Gastrocnemius medialis (tissue), 4 donors: Measurements from ENCODE around the gene RANBP17. TPM values are rescaled to one million over a fixed set of nuclear protein-coding genes. Genes with fewer than 3 reads are reported as not detected.
"Not testable (repeated sequence)": the region's sequence is repeated elsewhere in the genome, so short reads cannot be mapped to it uniquely, and the experiment has no call there.

Source experiments
- ATAC-seq, 2 donors: fragments of 150-250 bp; one replicate each; pipeline ENCODE4 v1.9.1; 2016
- DNase-seq, 2 donors: peaks; one replicate each; pipeline ENCODE4 v3.0.0-alpha.2; 2019
- H3K27ac ChIP-seq, 4 donors: fragments of 200-600 bp; sonication (generic); 1 replicate in 1 of 4; 2 replicates in 3 of 4; pipeline ENCODE4 v1.5.1; 2016 to 2018; ENCODE audit warnings: mild to moderate bottlenecking in 2 of 4, moderate library complexity in 1 of 4
- H3K27me3 ChIP-seq, 3 donors: fragments of 200-600 bp; sonication (generic) in 2 of 3; 1 replicate in 1 of 3; 2 replicates in 2 of 3; pipeline versions ENCODE4 v1.5.1 to v1.6.0; 2016 to 2019; ENCODE audit warnings: mild to moderate bottlenecking in 1 of 3, moderate library complexity in 1 of 3
- H3K36me3 ChIP-seq, 2 donors: fragments of 200-600 bp; sonication (generic) in 1 of 2; one replicate each; pipeline ENCODE4 v1.5.1; 2017 to 2018
- H3K4me1 ChIP-seq, 2 donors: fragments of 200-600 bp; sonication (generic) in 1 of 2; one replicate each; pipeline ENCODE4 v1.5.1; 2016 to 2017; ENCODE audit warnings: mild to moderate bottlenecking in 2 of 2
- H3K4me3 ChIP-seq, 4 donors: fragments of 200-600 bp; sonication (generic) in 3 of 4; 1 replicate in 1 of 4; 2 replicates in 3 of 4; pipeline ENCODE4 v1.5.1; 2016 to 2019; ENCODE audit warnings: mild to moderate bottlenecking in 2 of 4
- H3K9me3 ChIP-seq, 3 donors: fragments of 200-600 bp; sonication (generic) in 2 of 3; 1 replicate in 1 of 3; 2 replicates in 2 of 3; pipeline ENCODE4 v1.5.1; 2016 to 2019
- CTCF ChIP-seq, 5 experiments: fragments of 450-650 bp in 3 of 5; fragments of 200-600 bp in 2 of 5; sonication (generic) in 2 of 5; IDR thresholded peaks in 4 of 5; conservative IDR thresholded peaks in 1 of 5; 1 replicate in 4 of 5; 2 replicates in 1 of 5; pipeline ENCODE4 v1.5.1; 2016 to 2019; ENCODE audit warnings: antibody characterized with exemption in 5 of 5, mild to moderate bottlenecking in 3 of 5, moderate library complexity in 3 of 5
- POLR2A ChIP-seq, 2 donors: fragments of 450-650 bp; IDR thresholded peaks; one replicate each; pipeline ENCODE4 v1.6.1; 2017; ENCODE audit warnings: antibody characterized with exemption in 2 of 2, mild to moderate bottlenecking in 2 of 2, moderate library complexity in 2 of 2
- in situ Hi-C, 4 donors: fragments of 200-750 bp; cut with MboI; loops; one replicate each; pipeline versions ENCODE4 v1.15.0 to v1.8.0; 2017; ENCODE audit warnings: low sequenced_read_pairs in 4 of 4
- intact Hi-C: fragments of 100-400 bp; cut with DNase I; formaldehyde crosslinking; loops from one replicate; pipeline ENCODE4 v1.15.1; 2023; ENCODE audit warnings: low total_unique reads
- total RNA-seq, 4 donors: library from RNA; depleted of rRNA; stranded (reverse); fragments of >200 nt; gene quantifications; one replicate each; pipeline versions ENCODE4 v1.1.0 to v1.2.3, GENCODE V29; 2016

RANBP17 gene
- total RNA-seq, 4 donors from 2014 or later, result 1.1 to 3.2 TPM; not detected in 2

- no peaks in the 10 kb centered on the region for H3K27me3 ChIP-seq
- no peaks in the 10 kb centered on the region for H3K36me3 ChIP-seq
- no peak for DNase-seq
- ATAC-seq, result no peak
- in situ Hi-C loops (no loop called here), intact Hi-C loops (no loop called here)
- no peak overlapping the region for H3K4me3 ChIP-seq
- H3K27ac ChIP-seq, result no peak overlapping the region
- H3K4me1 ChIP-seq, result no peaks in the 10 kb centered on the region
- no peaks in the 10 kb centered on the region for H3K9me3 ChIP-seq
- no peak for TF ChIP-seq CTCF (IDR thresholded peaks at IDR 0.05 in 4 of 5, conservative IDR thresholded peaks at IDR 0.05 in 1 of 5)
- no peak for TF ChIP-seq POLR2A (IDR thresholded peaks at IDR 0.05)
Observed at GRCh38 chr5:170917113-170917512, 55.3 kb downstream of the RANBP17 start.

GRCh38 chr5:170920196-170920595 is 58.4 kb downstream of the RANBP17 start:
- Histone ChIP-seq H3K4me1 (no peaks in the 10 kb centered on the region), H3K9me3 (no peaks in the 10 kb centered on the region), H3K27ac (no peak overlapping the region), H3K27me3 (no peaks in the 10 kb centered on the region), H3K36me3 (no peaks in the 10 kb centered on the region), H3K4me3 (no peak overlapping the region)
- TF ChIP-seq POLR2A (IDR thresholded peaks at IDR 0.05) (no peak), CTCF (IDR thresholded peaks at IDR 0.05 in 4 of 5, conservative IDR thresholded peaks at IDR 0.05 in 1 of 5) (no peak)
- ATAC-seq (no peak), DNase-seq (no peak)
- in situ Hi-C loops, result no loop called here
- intact Hi-C loops, result no loop called here

GRCh38 chr5:170922331-170922730 is 60.5 kb downstream of the RANBP17 start:
- intact Hi-C loops, in situ Hi-C loops, ATAC-seq: not testable (repeated sequence)

GRCh38 chr5:170923910-170924620 is 62.2 kb downstream of the RANBP17 start:
- in situ Hi-C loops (no loop called here), intact Hi-C loops (no loop called here)
- Histone ChIP-seq H3K9me3 (no peaks in the 10 kb centered on the region), H3K36me3 (no peaks in the 10 kb centered on the region), H3K4me1 (no peaks in the 10 kb centered on the region), H3K27ac (no peak overlapping the region), H3K4me3 (no peak overlapping the region), H3K27me3 (no peaks in the 10 kb centered on the region)
- TF ChIP-seq POLR2A (IDR thresholded peaks at IDR 0.05), result no peak
- no peak for TF ChIP-seq CTCF (IDR thresholded peaks at IDR 0.05 in 4 of 5, conservative IDR thresholded peaks at IDR 0.05 in 1 of 5)
- DNase-seq (no peak), ATAC-seq (no peak)

More at GRCh38 chr5:170922331-170922730, 60.5 kb downstream of the RANBP17 start:
- not testable (repeated sequence) for H3K4me1 ChIP-seq, H3K27me3 ChIP-seq, H3K27ac ChIP-seq, H3K9me3 ChIP-seq, DNase-seq, H3K4me3 ChIP-seq, H3K36me3 ChIP-seq

- in situ Hi-C loops, H3K27me3 ChIP-seq, DNase-seq, H3K27ac ChIP-seq, ATAC-seq, H3K36me3 ChIP-seq, H3K9me3 ChIP-seq, intact Hi-C loops, H3K4me3 ChIP-seq, H3K4me1 ChIP-seq: not testable (repeated sequence)
Observed at GRCh38 chr5:170935534-170936218, 73.9 kb downstream of the RANBP17 start.
